ENCODE measurements around the gene KLHL24.
"Not testable (repeated sequence)": the region's sequence is repeated elsewhere in the genome, so short reads cannot be mapped to it uniquely, and the experiment has no call there.

The KLHL24 gene

GRCh38 chr3:183697610-183698317, 62.3 kb downstream of the KLHL24 start, which contains the start of gene YEATS2:
TSS of gene YEATS2 (plus strand) at chr3:183697797. CDS start at chr3:183715163, 17,366 bp downstream.
- peak; percentile 31 for DNase-seq

GRCh38 chr3:183698318-183698751, 62.9 kb downstream of the KLHL24 start:
- no peak for DNase-seq

GRCh38 chr3:183698756-183699155, 63.3 kb downstream of the KLHL24 start:
- DNase-seq, result no peak

- DNase-seq, result no peak
These were observed 64.0 kb downstream of the KLHL24 start for GRCh38 chr3:183699238-183699947.

GRCh38 chr3:183701744-183702143, 66.3 kb downstream of the KLHL24 start:
- DNase-seq, result no peak

GRCh38 chr3:183703892-183704291, 68.5 kb downstream of the KLHL24 start:
- not testable (repeated sequence) for DNase-seq

GRCh38 chr3:183710231-183710630, 74.8 kb downstream of the KLHL24 start:
- no peak for DNase-seq

GRCh38 chr3:183711516-183711915, 76.1 kb downstream of the KLHL24 start:
- no peak for DNase-seq

GRCh38 chr3:183714622-183715021, 79.2 kb downstream of the KLHL24 start:
- no peak for DNase-seq

GRCh38 chr3:183718012-183718411, 82.6 kb downstream of the KLHL24 start:
- no peak for DNase-seq

- DNase-seq, result no peak
These were observed 90.0 kb downstream of the KLHL24 start for GRCh38 chr3:183725387-183725786.

- DNase-seq, result no peak
These were observed 92.8 kb downstream of the KLHL24 start for GRCh38 chr3:183728204-183728603.

GRCh38 chr3:183730361-183730760, 94.9 kb downstream of the KLHL24 start:
- DNase-seq, result no peak

GRCh38 chr3:183731611-183732010, 96.2 kb downstream of the KLHL24 start:
- DNase-seq, result no peak

GRCh38 chr3:183733553-183733952, 98.1 kb downstream of the KLHL24 start:
- no peak for DNase-seq
